ENCODE measurements around the gene LCA5L. TPM values are rescaled to one million over a fixed set of nuclear protein-coding genes. Genes with fewer than 3 reads are reported as not detected.

The LCA5L gene
- total and polyA plus RNA-seq, 2 experiments from 2014 or later: 0.69 to 1.4 TPM

GRCh38 chr21:39362733-39363132 is 82.8 kb downstream of the LCA5L start (continued):
- TF ChIP-seq, protein P1, sequence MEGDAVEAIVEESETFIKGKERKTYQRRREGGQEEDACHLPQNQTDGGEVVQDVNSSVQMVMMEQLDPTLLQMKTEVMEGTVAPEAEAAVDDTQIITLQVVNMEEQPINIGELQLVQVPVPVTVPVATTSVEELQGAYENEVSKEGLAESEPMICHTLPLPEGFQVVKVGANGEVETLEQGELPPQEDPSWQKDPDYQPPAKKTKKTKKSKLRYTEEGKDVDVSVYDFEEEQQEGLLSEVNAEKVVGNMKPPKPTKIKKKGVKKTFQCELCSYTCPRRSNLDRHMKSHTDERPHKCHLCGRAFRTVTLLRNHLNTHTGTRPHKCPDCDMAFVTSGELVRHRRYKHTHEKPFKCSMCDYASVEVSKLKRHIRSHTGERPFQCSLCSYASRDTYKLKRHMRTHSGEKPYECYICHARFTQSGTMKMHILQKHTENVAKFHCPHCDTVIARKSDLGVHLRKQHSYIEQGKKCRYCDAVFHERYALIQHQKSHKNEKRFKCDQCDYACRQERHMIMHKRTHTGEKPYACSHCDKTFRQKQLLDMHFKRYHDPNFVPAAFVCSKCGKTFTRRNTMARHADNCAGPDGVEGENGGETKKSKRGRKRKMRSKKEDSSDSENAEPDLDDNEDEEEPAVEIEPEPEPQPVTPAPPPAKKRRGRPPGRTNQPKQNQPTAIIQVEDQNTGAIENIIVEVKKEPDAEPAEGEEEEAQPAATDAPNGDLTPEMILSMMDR (conservative IDR thresholded peaks at IDR 0.05; ENCODE audit: low read depth in 2 of 2): no peak
- TF ChIP-seq ZNF462 (CRISPR knock-in tag; IDR thresholded peaks at IDR 0.05) (no peak), JUNB (IDR thresholded peaks at IDR 0.05; ENCODE audit: unreplicated experiment) (no peak), CREB1 (CRISPR knock-in tag; IDR thresholded peaks at IDR 0.05; ENCODE audit: low read depth) (no peak)

DNA sequence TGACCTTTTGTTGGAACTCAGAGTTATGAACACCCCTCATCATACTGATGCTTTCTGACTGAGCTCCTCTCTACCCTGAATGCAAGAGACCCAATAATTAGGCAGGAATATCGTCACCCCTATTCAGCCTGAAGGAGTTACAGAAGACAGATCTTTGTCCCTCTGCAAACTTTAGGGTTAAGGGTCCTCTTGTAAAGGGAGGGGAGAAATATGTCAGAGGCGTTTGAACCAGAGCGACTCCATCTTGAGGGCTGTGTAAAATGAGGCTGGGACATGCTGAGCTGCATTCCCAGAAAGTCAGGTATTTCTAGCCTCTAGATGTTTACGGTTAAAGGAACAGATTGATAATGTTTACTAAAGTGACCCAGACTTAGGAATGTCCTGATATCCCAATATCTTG is 86.2 kb downstream of the LCA5L start:
- Histone ChIP-seq H3K4me1 (ENCODE audit: insufficient read depth) (no peaks in the 10 kb centered on the region), H3K36me3 (ENCODE audit: insufficient read depth) (no peaks in the 10 kb centered on the region), H3K4me2 (no peak overlapping the region), H3F3A (replicated peaks; ENCODE audit: low read depth) (no peaks in the 10 kb centered on the region; the same call in 1 of the 2 replicates), H3K9me2 (ENCODE audit: insufficient read depth) (no peaks in the 10 kb centered on the region), H2AFZ (peak overlapping the region; percentile 63; the same call in 1 of the 2 replicates), H3K4me3 (no peak overlapping the region), H3K79me2 (replicated peaks; ENCODE audit: insufficient read depth) (no peaks in the 10 kb centered on the region), H4K20me1 (replicated peaks; ENCODE audit: insufficient read depth) (no peaks in the 10 kb centered on the region), H3K27ac (ENCODE audit: low read depth) (no peak overlapping the region), H3K27me3 (ENCODE audit: insufficient read depth) (no peaks in the 10 kb centered on the region)
- Mint-ChIP-seq H3K27ac (no peak overlapping the region), H3K9me3 (no peaks in the 10 kb centered on the region), H3K36me3 (ENCODE audit: low read depth) (no peaks in the 10 kb centered on the region), H3K4me1 (no peaks in the 10 kb centered on the region; the same call in 2 of the 3 replicates), H3K27me3 (ENCODE audit: insufficient read depth, low read depth, poor library complexity) (peaks cover 2% of the 10 kb centered on the region), H3K4me3 (no peak overlapping the region)
- no peak for DNase-seq (ENCODE audit: low spot score)
- ATAC-seq: no peak
- TF ChIP-seq EZH2 (IDR thresholded peaks at IDR 0.05; ENCODE audit: low read depth, unreplicated experiment) (no peak), ZNF114 (CRISPR knock-in tag; IDR thresholded peaks at IDR 0.05) (no peak), ZNF331 (CRISPR knock-in tag; IDR thresholded peaks at IDR 0.05; ENCODE audit: low read depth) (no peak), CREB1 (CRISPR knock-in tag; IDR thresholded peaks at IDR 0.05; ENCODE audit: low read depth) (no peak), EZH2phosphoT487 (IDR thresholded peaks at IDR 0.05; ENCODE audit: unreplicated experiment) (no peak)
- TF ChIP-seq, protein P2, sequence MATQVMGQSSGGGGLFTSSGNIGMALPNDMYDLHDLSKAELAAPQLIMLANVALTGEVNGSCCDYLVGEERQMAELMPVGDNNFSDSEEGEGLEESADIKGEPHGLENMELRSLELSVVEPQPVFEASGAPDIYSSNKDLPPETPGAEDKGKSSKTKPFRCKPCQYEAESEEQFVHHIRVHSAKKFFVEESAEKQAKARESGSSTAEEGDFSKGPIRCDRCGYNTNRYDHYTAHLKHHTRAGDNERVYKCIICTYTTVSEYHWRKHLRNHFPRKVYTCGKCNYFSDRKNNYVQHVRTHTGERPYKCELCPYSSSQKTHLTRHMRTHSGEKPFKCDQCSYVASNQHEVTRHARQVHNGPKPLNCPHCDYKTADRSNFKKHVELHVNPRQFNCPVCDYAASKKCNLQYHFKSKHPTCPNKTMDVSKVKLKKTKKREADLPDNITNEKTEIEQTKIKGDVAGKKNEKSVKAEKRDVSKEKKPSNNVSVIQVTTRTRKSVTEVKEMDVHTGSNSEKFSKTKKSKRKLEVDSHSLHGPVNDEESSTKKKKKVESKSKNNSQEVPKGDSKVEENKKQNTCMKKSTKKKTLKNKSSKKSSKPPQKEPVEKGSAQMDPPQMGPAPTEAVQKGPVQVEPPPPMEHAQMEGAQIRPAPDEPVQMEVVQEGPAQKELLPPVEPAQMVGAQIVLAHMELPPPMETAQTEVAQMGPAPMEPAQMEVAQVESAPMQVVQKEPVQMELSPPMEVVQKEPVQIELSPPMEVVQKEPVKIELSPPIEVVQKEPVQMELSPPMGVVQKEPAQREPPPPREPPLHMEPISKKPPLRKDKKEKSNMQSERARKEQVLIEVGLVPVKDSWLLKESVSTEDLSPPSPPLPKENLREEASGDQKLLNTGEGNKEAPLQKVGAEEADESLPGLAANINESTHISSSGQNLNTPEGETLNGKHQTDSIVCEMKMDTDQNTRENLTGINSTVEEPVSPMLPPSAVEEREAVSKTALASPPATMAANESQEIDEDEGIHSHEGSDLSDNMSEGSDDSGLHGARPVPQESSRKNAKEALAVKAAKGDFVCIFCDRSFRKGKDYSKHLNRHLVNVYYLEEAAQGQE (IDR thresholded peaks at IDR 0.05; ENCODE audit: unreplicated experiment): no peak
- TF ChIP-seq, protein P1 (conservative IDR thresholded peaks at IDR 0.05; ENCODE audit: low read depth in 2 of 2): no peak
